ENCODE results near the gene SIGLEC6. TPM values are rescaled to one million over a fixed set of nuclear protein-coding genes. Genes with fewer than 3 reads are reported as not detected.

SIGLEC6 gene
- total RNA-seq, 4 donors from 2014 or later, result 0.55 to 4.4 (median 1.7) TPM; not detected in 1

DNA sequence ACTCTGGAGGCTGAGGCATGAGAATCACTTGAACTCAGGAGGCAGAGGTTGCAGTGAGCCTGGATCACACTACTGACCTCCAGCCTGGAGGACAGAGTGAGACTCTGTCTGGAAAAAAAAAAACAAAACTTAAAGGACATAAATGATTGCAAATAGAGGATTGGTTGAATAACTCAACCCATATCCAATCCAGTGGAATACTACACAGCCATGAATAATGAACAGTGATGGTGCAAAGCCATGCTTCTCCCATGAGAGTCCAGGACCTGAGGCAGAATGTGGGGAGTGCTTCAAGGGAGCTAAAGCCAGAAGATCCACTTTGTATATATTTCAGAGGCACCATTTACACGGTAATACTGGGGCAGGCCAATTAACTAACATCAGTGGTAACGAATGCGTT is 55.3 kb downstream of the SIGLEC6 start:
- in situ Hi-C loops (cut with MboI; ENCODE audit: low pct_ligation_motif_present in 1 of 4, low pct_unique_long_range_greater_than_20kb in 1 of 4, low sequenced_read_pairs in 3 of 4) (loop anchor here in 2 of 4 donors (10.0 to 25.0 kb wide), 2 partner anchors 179 to 186 kb away; no protein-coding TSS in a partner anchor), intact Hi-C loops (cut with DNase I; ENCODE audit: low total_unique reads) (loop anchor here (10.0 kb wide), 2 partner anchors 179 to 299 kb away; no protein-coding TSS in a partner anchor)
- DNase-seq, result no peak
- TF ChIP-seq, protein P1, sequence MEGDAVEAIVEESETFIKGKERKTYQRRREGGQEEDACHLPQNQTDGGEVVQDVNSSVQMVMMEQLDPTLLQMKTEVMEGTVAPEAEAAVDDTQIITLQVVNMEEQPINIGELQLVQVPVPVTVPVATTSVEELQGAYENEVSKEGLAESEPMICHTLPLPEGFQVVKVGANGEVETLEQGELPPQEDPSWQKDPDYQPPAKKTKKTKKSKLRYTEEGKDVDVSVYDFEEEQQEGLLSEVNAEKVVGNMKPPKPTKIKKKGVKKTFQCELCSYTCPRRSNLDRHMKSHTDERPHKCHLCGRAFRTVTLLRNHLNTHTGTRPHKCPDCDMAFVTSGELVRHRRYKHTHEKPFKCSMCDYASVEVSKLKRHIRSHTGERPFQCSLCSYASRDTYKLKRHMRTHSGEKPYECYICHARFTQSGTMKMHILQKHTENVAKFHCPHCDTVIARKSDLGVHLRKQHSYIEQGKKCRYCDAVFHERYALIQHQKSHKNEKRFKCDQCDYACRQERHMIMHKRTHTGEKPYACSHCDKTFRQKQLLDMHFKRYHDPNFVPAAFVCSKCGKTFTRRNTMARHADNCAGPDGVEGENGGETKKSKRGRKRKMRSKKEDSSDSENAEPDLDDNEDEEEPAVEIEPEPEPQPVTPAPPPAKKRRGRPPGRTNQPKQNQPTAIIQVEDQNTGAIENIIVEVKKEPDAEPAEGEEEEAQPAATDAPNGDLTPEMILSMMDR (IDR thresholded peaks at IDR 0.05), result no peak
- TF ChIP-seq POLR2AphosphoS5 (IDR thresholded peaks at IDR 0.05), result no peak
- no peak for TF ChIP-seq EP300 (IDR thresholded peaks at IDR 0.05; ENCODE audit: low read depth)
- TF ChIP-seq POLR2A (IDR thresholded peaks at IDR 0.05), result no peak
- no peak overlapping the region for H3K4me3 ChIP-seq
- H3K36me3 ChIP-seq, result no peaks in the 10 kb centered on the region
- WGBS, 2 donors (ENCODE audit: low coverage in 1 of 2), result 80 to 89% methylated on average over 1 to 3 of the region's 3 CpGs
- H3K27me3 ChIP-seq, result peaks cover 17% of the 10 kb centered on the region
- H3K9me3 ChIP-seq, result no peaks in the 10 kb centered on the region
- H3K4me1 ChIP-seq, result peaks cover 0 to 5% (median 0%) of the 10 kb centered on the region in 4 donors
- no peak overlapping the region for H3K27ac ChIP-seq

DNA sequence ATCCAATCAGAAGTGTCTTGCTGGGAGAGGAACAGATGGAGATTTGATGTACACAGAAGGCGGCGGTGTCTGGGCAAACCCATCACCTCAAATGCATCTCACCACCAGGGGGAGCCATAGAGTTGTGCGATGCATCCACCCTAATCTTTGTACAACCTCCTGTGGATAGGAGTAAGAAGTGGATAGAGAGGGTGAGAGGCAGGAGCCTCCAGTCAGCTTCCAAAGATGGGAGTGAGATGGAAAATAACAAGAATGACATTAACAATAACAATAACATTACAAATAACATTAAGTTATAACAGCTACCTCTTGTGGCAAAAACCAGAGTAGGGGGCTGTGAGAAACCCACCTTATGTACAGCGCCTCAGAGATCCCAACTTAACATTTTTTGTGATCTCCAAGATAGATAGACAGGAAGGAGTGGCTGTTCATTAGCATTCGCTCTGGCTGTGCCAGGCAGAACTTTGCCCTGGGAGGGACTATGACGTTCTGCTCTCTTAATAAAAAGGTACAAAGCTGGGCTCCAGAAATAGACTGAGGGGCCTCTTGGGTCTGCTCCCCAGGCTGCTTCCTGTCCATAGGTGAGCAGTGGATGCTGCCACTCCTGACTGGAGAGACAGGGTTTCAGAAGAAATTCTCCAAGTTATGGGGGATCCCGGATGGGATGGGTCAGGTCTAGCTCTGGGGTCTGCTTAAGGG is 58.3 kb downstream of the SIGLEC6 start:
- 28 to 70% methylated on average over 1 to 7 of the region's 7 CpGs for WGBS, 2 donors (ENCODE audit: low coverage in 1 of 2)
- in situ Hi-C loops (cut with MboI; ENCODE audit: low pct_ligation_motif_present in 1 of 4, low pct_unique_long_range_greater_than_20kb in 1 of 4, low sequenced_read_pairs in 3 of 4), result loop anchor here (5.0 to 25.0 kb wide), 4 partner anchors 182 to 314 kb away; partner anchors contain the start of gene FPR3 (in 1 of the 4)

DNA sequence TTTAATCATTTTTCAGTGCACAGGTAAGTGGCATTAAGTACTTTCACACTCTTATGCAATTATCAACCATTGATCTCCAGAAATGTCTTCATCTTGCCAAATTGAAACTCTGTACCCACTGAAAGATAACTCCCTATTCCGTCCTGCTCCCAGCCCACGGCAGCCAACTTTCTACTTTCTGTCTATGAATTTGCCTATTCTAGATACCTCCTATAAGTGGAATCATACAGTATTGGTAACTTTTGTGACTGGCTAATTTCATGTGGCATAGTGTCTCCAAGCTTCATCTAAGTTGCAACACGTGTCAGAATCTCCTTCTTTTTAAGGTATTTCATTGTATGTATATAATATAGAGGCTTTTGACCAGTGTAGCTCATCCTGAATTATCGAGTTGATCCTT is 58.9 kb downstream of the SIGLEC6 start:
- Histone ChIP-seq H3K9me3 (no peaks in the 10 kb centered on the region), H3K27ac (no peak overlapping the region), H3K4me1 (no peaks in the 10 kb centered on the region), H3K4me3 (no peak overlapping the region), H3K36me3 (no peaks in the 10 kb centered on the region), H3K27me3 (peaks cover 6% of the 10 kb centered on the region)
- DNase-seq, result no peak
- WGBS, 2 donors (ENCODE audit: low coverage in 1 of 2), result 4 to 22% methylated on average over 4 of the region's 4 CpGs
- intact Hi-C loops (cut with DNase I; ENCODE audit: low total_unique reads), result loop anchor here (10.0 kb wide), 2 partner anchors 182 to 302 kb away; no protein-coding TSS in a partner anchor
- no peak for TF ChIP-seq POLR2AphosphoS5 (IDR thresholded peaks at IDR 0.05)
- TF ChIP-seq, protein P1 (IDR thresholded peaks at IDR 0.05), result no peak
- no peak for TF ChIP-seq POLR2A (IDR thresholded peaks at IDR 0.05)
- TF ChIP-seq EP300 (IDR thresholded peaks at IDR 0.05; ENCODE audit: low read depth), result no peak
- in situ Hi-C loops (cut with MboI; ENCODE audit: low pct_ligation_motif_present in 1 of 4, low pct_unique_long_range_greater_than_20kb in 1 of 4, low sequenced_read_pairs in 3 of 4), result loop anchor here (5.0 to 25.0 kb wide), 4 partner anchors 182 to 315 kb away; partner anchors contain the start of gene FPR3 (in 1 of the 4)

More for the DNA sequence above, 58.3 kb downstream of the SIGLEC6 start:
- Histone ChIP-seq H3K27ac (no peak overlapping the region), H3K4me3 (no peak overlapping the region), H3K4me1 (peaks cover 0 to under 1% (median 0%) of the 10 kb centered on the region in 4 donors), H3K27me3 (peaks cover 6% of the 10 kb centered on the region), H3K36me3 (no peaks in the 10 kb centered on the region), H3K9me3 (no peaks in the 10 kb centered on the region)
- TF ChIP-seq EP300 (IDR thresholded peaks at IDR 0.05; ENCODE audit: low read depth), result no peak
- TF ChIP-seq POLR2A (IDR thresholded peaks at IDR 0.05), result no peak
- TF ChIP-seq, protein P1 (IDR thresholded peaks at IDR 0.05), result peak; percentile 67 to 87 (median 84)
- no peak for TF ChIP-seq POLR2AphosphoS5 (IDR thresholded peaks at IDR 0.05)
- peak; percentile 78 for DNase-seq
- intact Hi-C loops (cut with DNase I; ENCODE audit: low total_unique reads), result loop anchor here (10.0 kb wide), 2 partner anchors 182 to 302 kb away; no protein-coding TSS in a partner anchor

DNA sequence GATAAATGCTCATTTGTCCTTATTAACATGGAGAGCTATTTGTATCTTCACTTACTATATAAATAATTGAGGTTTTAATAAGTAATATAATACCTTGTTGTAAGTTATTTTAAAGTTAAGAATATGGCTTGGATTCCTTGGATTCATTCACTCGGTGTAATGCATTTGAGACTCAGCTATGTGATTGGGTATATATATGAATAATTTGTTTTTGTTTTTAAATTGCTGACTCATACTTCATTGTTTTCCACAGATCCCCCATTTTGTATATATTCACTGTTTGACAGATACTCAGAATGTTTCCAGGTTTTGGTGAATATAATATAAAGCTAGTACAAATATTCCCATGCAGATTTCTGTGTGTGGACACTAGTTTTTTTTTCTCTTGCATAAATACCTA is 59.9 kb downstream of the SIGLEC6 start:
- Histone ChIP-seq H3K9me3 (no peaks in the 10 kb centered on the region), H3K4me3 (no peak overlapping the region), H3K27ac (no peak overlapping the region), H3K4me1 (no peaks in the 10 kb centered on the region), H3K27me3 (peaks cover 6% of the 10 kb centered on the region), H3K36me3 (no peaks in the 10 kb centered on the region)
- 65 to 66% methylated on average over 1 of the region's 1 CpG for WGBS, 2 donors (ENCODE audit: low coverage in 1 of 2)
- DNase-seq, result no peak
- in situ Hi-C loops (cut with MboI; ENCODE audit: low pct_ligation_motif_present in 1 of 4, low pct_unique_long_range_greater_than_20kb in 1 of 4, low sequenced_read_pairs in 3 of 4), result loop anchor here (5.0 to 25.0 kb wide), 4 partner anchors 183 to 316 kb away; partner anchors contain the start of gene FPR3 (in 1 of the 4)
- intact Hi-C loops (cut with DNase I; ENCODE audit: low total_unique reads), result loop anchor here (10.0 kb wide), 2 partner anchors 183 to 303 kb away; no protein-coding TSS in a partner anchor
- TF ChIP-seq POLR2A (IDR thresholded peaks at IDR 0.05) (no peak), EP300 (IDR thresholded peaks at IDR 0.05; ENCODE audit: low read depth) (no peak), POLR2AphosphoS5 (IDR thresholded peaks at IDR 0.05) (no peak)

Measured in transverse colon (tissue), 4 donors.